Measurements from ENCODE around the gene NKX6-1.

The NKX6-1 gene

GRCh38 chr4:84495794-84496261 is 3.3 kb downstream of the NKX6-1 start:
- DNase-seq (ENCODE audit: low read depth): no peak
- TF ChIP-seq, protein P1, sequence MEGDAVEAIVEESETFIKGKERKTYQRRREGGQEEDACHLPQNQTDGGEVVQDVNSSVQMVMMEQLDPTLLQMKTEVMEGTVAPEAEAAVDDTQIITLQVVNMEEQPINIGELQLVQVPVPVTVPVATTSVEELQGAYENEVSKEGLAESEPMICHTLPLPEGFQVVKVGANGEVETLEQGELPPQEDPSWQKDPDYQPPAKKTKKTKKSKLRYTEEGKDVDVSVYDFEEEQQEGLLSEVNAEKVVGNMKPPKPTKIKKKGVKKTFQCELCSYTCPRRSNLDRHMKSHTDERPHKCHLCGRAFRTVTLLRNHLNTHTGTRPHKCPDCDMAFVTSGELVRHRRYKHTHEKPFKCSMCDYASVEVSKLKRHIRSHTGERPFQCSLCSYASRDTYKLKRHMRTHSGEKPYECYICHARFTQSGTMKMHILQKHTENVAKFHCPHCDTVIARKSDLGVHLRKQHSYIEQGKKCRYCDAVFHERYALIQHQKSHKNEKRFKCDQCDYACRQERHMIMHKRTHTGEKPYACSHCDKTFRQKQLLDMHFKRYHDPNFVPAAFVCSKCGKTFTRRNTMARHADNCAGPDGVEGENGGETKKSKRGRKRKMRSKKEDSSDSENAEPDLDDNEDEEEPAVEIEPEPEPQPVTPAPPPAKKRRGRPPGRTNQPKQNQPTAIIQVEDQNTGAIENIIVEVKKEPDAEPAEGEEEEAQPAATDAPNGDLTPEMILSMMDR (IDR thresholded peaks at IDR 0.05; ENCODE audit: low read depth, low read length, missing control alignments): no peak
- H3K4me3 ChIP-seq (ENCODE audit: low read depth, low read length): no peak overlapping the region

GRCh38 chr4:84495118-84495793 is 3.8 kb downstream of the NKX6-1 start:
- DNase-seq (ENCODE audit: low read depth): no peak
- H3K4me3 ChIP-seq (ENCODE audit: low read depth, low read length): no peak overlapping the region
- TF ChIP-seq, protein P1 (IDR thresholded peaks at IDR 0.05; ENCODE audit: low read depth, low read length, missing control alignments): no peak

- no peak overlapping the region for H3K4me3 ChIP-seq (ENCODE audit: low read depth, low read length)
- DNase-seq (ENCODE audit: low read depth): no peak
- TF ChIP-seq, protein P1 (IDR thresholded peaks at IDR 0.05; ENCODE audit: low read depth, low read length, missing control alignments): no peak
These were observed 4.6 kb downstream of the NKX6-1 start for GRCh38 chr4:84494531-84494930.

GRCh38 chr4:84494076-84494475 is 5.0 kb downstream of the NKX6-1 start:
- H3K4me3 ChIP-seq (ENCODE audit: low read depth, low read length): no peak overlapping the region
- TF ChIP-seq, protein P1 (IDR thresholded peaks at IDR 0.05; ENCODE audit: low read depth, low read length, missing control alignments): no peak
- DNase-seq (ENCODE audit: low read depth): no peak

DNA sequence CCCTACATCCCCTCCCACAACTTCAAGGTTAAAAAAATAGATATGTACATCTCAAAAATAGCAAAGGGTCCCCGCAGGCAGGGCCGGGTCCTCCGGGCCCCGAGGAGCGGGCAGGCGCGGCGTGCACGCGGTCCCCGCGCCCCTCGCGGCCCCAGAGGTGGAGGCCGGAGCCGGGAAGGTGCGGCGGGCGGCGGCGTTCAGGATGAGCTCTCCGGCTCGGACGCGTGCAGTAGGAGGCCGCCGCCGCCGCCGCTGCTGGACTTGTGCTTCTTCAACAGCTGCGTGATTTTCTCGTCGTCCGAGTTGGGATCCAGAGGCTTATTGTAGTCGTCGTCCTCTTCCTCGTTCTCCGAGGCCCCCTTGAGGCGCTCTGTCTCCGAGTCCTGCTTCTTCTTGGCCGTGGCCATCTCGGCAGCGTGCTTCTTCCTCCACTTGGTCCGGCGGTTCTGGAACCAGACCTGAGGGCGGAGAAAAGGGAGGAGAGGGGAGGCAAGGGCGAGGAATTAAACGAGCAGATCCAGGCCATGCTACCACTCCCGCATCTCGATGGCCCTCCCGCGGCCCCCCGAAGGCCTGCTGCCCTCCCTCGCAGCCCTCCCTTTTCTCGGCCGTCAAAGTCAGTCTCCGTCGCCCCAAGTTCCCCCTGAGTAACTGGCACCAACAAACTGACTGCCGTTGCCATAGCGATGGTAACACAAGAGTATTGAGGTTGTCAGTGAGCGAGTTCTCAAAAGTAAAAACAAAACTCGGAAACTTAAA is 5.8 kb downstream of the NKX6-1 start:
- no peak overlapping the region for H3K4me3 ChIP-seq (ENCODE audit: low read depth, low read length)

DNA sequence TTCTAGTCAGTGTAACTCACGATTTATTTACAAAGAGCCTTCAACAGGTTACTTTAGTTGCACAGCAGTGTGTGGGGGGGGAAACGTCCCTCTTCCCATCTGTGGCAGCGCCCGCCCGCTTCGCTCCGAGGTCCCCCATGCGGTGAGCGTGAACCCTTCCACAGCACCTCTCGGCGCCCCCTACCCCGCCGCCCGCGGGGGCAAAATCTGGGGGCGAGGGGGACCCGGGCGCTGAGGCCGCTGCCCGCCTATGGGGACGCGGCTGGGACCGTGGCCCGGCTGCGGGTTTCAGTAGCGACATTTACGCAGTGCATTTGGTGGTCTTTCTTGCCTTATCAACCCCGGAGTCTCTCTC is 6.4 kb downstream of the NKX6-1 start:
- no peak for DNase-seq (ENCODE audit: low read depth)
- TF ChIP-seq, protein P1 (IDR thresholded peaks at IDR 0.05; ENCODE audit: low read depth, low read length, missing control alignments): no peak
- no peak overlapping the region for H3K4me3 ChIP-seq (ENCODE audit: low read depth, low read length)

More for the DNA sequence above, 5.8 kb downstream of the NKX6-1 start:
- TF ChIP-seq, protein P1 (IDR thresholded peaks at IDR 0.05; ENCODE audit: low read depth, low read length, missing control alignments): no peak
- DNase-seq (ENCODE audit: low read depth): no peak
